GM23248 (cell line): ENCODE results near the gene GNS.

ENCODE experiments used
- EZH2 ChIP-seq: fragments of 200-600 bp; sonication (generic); IDR thresholded peaks from 2 replicates; pipeline ENCODE4 v1.6.1; 2018; ENCODE audit warnings: antibody characterized with exemption, mild to moderate bottlenecking; ENCODE audit not compliant: insufficient read depth, poor library complexity, severe bottlenecking
- EZH2phosphoT487 ChIP-seq: fragments of 200-600 bp; sonication (generic); IDR thresholded peaks from 2 replicates; pipeline ENCODE4 v1.6.1; 2018; ENCODE audit warnings: antibody characterized with exemption, moderate library complexity, mild to moderate bottlenecking, low read depth; ENCODE audit not compliant: insufficient read depth

- TF ChIP-seq EZH2phosphoT487 (no peak), EZH2 (no peak)
Measured at GRCh38 chr12:64669270-64669842, 89.8 kb downstream of the GNS start.
